Activated gamma-delta T cell treated with Interleukin-2 at 50 U/mL for 16 hours (primary cell): Measurements from ENCODE around the gene HHIPL2.

Experiments
- DNase-seq: peaks from one replicate; pipeline ENCODE4 v3.0.0-alpha.2; 2020

Gene HHIPL2

DNA sequence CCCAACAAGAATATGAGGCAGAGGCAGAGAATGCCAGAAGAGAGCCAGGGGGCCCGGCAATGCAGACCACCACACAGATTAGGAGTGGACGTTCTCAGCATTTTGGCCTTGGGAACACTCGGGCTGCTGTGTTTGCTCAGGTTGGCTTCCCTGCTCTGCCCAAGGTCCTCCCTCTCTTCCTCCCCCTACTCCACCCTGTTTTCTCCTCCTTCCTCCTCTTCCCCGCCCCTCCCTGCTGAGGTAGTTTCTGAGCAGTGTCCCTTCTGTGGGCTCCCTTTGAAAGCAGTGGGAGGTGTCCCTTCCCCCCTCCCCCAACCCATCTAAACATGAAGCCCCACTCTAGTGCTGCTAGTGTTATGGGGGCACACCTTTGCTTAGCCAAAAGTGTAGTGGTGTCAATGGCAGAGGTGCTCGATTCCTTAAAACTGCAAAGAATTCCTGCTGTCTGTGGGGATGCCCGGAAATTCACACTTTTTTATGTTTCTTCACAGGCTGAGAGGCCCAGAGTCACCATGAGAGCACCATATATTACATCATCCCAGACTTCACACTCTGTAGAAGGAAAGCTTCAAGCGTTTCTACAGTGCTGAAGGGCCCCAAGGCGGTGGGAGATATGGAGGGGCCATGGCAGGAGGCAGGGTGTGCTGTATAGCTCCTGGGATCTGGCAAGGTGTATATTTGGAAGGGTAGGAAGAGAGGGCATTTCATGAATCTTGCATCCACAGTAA, at the start of gene HHIPL2:
HHIPL2 (minus strand) TSS at position 161 of the 728 bp plus-strand sequence; CDS start at position 101, 60 bp downstream.
- no peak for DNase-seq

DNA sequence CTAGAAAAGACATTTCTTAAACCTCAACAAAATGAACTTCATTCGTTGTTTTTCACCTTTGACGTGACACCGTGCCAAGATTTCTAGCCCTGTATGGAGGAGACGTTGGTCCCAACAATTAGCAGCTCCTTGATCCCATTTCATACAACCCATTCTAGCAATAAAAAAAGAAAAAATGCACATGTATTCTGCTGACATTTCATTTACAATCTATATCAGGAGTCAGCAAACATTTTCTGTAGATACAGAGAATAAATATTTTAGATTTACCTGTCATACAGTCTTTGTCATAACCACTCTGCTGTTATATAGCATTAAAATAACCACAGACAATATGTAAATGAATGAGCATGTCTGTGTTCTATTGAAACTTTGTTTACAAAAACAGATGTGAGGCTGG, 48.8 kb upstream of the HHIPL2 start:
- DNase-seq = no peak

DNA sequence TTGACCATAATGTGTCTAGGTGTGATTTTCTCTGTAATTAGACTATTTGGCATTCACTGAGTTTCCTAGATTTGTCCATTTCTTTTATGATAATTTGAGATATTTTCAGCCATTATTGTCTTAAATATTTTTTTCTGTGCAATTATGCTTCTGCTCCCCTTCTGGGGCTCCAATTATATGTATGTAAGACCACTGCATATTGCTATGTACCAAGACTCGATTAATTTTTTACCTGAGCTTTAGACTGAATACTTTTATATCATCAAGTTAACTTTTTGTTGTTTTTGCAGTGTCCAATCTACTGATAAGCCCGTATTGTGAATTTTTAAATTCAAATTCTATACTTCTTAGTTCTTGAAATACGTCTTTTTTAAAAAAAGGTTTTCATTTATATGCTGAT, 46.9 kb upstream of the HHIPL2 start:
- no peak for DNase-seq

DNA sequence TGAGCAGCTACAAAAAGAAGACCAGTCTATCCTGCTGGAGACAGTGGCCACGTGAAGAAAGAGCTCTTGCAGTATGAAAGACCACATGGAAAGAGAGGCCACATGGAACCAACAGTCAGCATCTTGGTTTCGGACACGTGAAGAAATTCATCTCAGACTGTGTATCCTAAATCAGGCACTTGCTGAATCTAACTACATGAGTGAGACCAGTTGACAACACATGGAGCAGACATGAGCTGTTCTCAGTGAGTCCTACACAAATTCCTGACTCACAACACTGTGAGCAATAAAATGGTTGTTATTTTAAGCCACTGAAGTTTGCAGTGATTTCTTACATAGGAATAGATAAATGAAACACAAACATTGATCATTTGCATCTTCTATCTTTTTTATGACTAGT, 44.3 kb upstream of the HHIPL2 start:
- DNase-seq = no peak

DNA sequence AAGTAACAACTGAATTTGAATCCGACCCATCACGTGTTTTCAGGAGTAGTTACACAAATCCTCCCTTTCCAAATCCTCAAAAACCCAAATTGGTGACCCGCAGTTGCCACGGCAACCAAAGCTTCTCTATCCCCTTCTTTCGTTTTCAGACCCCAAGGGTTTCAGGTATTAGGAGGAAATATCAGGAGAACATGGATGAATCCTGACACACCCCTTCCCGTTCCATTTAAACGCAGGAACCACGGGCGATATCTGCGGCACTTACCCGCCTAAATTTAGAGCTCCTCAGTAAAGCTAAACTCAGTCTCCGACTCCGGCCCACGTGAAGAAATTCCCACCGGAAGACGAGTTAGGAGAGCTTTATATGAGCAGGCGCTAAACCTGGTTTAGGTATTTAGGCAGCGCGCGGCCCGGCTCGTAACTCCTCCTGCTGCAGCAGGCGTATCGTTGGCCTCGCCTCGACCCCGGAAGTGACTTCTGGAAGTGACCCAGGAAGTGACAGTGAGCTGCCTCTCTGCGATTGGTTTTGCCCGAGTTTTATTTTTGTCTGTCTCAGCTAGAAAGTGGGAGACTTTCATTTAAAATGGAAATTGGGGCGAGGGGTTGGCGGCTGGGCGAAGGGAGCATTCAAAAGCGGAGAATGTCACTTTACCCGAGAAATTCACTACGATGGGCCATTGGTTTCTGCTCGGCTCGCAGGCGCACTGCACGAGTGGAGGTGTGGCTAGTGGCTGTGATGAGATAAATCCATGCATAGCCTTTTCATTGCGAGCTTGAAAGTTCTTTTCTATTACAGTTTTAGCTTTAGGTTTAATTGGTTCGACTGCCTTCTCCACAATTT, 41.8 kb upstream of the HHIPL2 start, which contains the start of gene TAF1A:
TAF1A (minus strand) TSS at position 472 of the 841 bp plus-strand sequence.
- DNase-seq = peak; percentile 82

DNA sequence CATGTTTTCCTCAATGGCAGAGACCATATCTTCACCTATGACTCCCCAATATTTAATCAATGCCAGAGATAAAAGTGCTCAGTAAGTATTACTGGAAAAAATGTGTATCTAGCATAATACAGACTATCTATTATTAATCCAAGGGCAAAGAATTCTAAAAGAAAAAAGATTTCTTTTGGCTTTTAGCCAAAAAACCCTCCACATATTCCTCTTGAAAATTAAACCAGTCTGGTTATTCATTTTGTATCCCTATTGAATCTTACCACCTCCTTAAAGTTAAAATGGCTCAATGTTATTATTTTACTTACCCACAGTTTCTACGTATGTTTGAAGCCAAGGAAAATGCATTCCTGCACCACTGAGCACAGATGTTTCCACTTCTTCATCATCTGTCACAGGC, 40.2 kb upstream of the HHIPL2 start:
- DNase-seq = no peak

DNA sequence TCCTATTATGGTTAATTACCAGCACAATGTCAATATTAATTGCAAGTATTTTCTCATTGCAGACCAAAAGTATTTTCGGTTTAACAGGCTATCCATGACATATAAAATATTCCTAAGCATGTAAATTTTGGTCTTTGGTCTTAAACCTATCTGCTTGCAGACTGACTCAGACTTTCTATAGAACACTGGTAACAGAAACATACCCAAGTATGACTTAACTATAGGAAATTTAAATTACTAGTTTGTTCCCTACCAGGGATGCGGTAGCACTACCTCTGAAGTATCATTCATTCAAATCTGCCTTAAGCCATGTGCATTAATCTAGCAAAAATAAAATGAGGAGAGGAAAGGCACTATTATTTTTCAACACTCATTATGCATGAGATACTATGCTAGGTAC, 38.9 kb upstream of the HHIPL2 start:
- no peak for DNase-seq

DNA sequence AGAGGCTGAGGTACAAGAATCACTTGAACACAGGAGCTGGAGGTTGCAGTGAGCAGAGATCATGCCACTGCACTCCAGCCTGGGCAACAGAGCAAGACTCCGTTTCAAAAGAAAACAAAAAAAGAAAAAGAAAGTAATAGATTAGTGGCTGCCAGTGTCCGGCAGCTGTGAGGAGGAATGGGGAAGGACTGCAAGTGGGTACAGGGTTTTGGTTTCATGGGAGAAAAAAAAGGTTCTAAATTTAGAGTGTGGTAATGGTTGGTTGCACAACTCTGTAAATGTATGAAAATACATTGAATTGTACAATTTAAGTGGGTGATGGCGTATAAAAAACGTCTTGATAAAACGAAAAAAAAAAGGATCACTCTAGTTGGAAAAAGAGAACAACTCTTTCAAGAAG, 35.2 kb upstream of the HHIPL2 start:
- no peak for DNase-seq

DNA sequence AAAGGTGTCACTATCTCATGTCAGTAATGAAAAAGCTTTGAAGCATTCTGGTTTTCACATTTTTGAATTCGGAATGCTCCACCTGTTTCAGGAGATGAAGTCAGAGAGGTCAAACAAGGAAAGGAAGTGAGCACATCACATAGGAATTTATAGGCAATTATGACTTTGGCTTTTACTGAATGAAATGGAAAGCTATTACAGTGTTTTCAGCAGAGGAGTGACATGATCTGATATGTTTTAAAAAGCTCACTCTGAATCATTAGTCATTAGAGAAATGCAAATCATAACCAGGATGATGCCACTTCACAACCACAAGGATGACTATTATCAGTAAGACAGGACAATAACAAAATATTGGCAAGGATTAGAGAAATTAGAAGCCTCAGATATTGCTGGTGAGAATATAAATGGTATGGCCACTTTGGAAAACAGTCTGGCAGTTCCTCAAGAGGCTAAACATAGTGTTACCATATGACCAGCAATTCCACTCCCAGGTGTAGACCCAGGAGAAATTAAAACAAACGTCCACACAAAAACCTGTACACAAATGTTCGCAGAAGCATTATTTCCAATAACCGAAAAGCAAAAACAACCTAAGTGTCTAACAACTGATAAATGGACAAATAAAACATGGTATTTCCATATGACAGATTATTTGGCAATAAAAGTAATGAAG, 34.3 kb upstream of the HHIPL2 start:
- no peak for DNase-seq

DNA sequence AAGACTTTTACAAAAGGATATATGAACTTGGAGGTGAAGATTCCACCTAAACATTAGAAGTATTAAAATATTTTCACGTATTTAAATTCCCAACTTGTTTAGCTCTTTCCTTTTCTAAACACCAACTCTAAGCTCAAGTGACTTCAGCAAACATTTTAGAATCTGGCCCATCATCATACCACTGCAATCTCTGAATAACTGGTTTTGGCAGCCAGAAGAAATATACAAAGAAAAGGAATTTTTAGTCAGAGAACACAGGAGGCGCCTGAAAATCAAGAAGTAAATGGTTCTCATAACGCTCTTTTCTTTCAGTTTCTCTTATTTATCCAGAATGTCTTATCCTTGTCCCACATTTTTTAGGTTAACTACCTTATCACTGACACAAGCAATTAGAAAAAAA, 31.4 kb upstream of the HHIPL2 start:
- no peak for DNase-seq

DNA sequence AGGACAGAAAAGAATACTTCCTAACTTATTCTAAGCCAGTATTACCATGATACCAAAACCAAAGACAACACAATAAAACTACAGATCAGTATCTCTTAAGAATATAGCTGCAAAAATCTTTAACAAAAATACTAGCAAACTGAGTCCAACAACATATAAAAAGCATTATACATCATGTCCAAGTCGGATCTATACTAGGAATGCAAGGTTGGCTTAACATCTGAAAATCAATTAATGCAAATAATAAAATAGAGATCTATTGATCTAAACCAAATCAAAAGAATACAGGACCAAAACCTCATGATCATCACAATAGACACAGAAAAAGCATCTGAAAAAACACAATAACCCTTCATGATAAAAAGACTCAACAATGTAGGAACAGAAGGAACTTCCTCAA, 22.9 kb upstream of the HHIPL2 start:
- no peak for DNase-seq

DNA sequence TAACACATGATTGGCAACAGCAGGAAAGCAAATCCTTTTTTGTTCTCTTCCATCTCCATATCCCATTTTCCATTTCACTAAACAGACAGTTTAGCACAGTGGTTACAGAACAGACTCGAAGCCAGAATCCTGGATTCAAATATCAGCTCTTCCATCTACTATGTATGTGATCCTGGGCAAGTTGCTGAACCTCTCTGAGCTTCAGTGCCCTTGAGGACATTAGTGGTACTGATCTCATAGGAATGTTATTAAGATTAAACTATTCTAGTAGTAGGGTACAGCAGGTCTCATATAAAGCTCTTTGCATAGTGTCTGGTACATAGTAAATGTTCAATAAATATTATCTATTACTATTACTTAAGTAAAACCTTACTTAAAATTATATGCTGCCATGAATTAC, 13.8 kb upstream of the HHIPL2 start:
- no peak for DNase-seq

DNA sequence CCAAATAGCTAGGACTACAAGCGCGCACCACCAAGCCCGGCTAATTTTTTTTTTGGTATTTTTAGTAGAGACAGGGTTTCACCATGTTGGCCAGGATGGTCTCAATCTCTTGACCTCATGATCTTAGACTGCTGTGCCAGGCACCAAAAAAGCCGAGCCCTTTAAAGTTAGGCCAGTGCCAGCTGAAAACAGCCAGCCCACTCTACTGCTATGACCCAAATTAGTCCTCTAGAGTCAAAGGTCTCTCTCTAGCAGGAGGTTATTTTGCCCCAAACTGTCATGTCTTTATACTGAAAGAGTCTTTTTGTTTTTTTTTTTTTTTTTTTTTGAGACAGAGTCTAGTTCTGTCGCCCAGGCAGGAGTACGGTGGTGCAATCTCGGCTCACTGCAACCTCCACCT, 9.7 kb upstream of the HHIPL2 start:
- no peak for DNase-seq

DNA sequence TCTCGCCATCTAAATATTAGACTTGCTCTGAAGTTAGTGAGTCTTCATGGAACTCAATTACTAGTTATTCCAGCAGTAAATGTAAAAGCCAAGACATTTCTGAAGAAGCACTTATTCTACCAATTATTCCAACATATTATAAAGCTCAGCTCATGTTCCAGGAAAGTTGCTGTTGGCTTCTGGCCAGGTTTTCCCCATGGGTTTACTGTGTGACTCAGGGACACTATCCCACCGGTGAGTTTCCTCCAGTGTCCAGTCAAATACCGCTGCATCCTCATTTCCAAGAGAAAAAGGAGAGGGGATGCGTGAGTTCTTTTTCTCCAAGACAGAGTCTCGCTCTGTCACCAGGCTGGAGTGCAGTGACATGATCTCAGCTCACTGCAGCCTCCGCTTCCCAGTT, 9.2 kb upstream of the HHIPL2 start:
- DNase-seq = no peak

DNA sequence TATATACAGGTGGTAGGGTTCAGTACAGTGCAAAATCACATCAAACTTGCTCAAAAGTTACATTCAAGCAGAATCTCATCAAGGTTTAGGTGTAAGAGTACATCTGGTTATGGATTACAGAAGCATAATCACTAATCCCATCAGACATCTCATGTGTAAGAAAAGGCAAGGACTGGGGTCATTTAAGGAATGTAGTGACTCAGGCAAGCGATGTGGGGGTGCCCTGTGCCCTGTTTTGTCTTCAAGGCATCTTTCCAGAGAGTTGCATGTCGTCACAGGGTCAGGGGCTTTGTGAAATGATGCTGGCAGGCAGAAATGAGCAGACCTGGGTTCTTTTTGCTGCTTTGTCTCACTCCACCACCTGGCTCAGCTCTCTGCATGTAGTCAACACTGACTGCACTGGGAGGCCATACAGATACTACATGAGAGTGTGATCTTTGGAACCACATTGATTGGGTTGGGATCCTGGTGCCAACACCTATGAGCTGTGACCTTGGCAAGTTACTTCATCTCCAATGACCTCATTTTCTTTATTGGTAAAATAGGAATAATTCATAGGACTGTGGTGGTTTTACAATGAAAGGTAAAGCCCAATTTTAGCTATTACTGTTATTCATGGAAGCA, 8.2 kb upstream of the HHIPL2 start:
- no peak for DNase-seq

DNA sequence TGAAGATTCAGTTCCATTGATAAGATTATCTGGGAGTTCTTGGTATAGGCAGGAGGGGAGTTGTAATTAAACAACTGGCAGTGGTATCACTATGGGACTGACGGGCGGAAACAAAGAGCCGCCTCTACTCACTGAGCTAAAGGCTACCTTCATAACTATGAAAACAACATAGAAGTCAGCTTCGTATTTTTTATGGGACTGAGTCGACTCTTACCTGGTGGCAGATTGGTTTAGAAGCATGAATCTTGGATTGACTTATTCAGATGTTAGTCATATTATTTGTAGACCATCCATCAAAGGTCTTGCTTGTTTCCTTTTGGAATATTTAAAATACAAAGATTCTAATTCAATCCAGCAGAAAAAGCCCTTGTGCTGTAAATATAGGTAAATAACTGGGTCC, 6.3 kb upstream of the HHIPL2 start:
- no peak for DNase-seq

DNA sequence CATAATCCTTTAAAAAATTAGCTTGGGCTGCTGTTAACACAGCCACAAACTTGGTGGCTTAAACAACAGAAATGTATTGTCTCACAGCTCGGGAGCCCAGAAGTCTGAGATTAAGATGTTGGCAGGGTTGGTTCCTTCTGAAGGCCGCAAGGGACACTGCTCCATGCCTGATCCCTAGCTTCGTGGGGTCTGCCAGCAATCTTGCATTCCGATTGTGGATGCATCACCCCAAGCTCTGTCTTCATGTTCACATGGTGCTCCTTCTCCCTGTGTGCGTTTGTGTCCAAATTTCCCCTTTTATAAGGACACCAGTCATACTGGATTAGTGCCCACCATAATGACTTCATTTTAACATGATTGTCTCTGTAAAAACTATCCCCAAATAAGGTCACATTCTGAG, 5.0 kb upstream of the HHIPL2 start:
- no peak for DNase-seq

DNA sequence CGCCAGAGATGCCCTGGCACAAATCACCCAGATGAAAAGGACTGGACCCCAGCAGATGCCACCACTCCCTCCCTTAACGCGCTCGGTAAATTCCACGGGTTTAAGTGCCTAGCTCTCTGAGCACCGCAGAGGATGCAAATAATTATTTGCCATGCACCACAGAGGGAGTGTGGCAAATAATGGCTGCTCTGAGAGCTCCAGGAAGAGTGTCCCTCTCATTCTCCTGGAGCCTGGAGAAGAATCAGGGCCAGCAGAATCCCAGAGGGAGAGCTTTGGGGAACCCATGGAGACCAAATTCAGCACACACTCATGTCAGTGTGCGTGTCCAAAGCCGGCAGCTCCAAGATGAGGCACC, 667 bp downstream of the HHIPL2 start:
- no peak for DNase-seq

DNA sequence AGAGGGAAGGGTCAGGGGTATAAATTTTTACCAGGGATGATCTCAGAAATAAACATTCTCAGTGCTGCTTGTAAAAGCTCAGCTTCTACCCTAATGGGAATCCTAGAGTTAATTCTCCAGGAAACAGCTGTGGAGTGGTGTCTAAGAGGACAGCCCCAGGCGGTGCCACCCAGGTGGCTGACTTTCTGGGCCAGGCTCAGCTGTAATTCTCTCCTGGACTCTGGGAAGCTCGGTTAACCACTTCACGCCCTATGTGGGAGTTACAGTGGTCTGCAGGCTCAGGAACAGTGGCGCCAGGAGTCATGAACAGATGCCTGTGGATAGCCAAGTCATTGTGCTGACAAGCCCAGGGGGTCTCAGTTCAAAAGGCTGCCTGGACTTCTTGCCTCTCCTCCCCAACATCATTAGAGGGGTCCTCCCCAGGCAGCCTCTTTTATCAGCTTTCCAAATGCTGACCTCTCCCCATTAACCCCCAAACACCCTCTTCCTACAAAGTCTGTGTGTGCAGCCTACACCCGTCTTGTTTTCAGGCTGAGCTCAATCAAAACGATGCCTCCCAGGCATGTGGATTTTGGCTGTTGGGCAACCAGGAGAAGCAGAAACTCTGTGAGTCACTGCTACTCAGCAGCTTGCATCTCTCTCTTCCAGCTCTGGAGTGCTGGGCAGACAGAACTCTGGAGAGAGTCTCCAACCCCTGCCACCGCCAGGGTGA, 1.2 kb downstream of the HHIPL2 start:
- DNase-seq = no peak

DNA sequence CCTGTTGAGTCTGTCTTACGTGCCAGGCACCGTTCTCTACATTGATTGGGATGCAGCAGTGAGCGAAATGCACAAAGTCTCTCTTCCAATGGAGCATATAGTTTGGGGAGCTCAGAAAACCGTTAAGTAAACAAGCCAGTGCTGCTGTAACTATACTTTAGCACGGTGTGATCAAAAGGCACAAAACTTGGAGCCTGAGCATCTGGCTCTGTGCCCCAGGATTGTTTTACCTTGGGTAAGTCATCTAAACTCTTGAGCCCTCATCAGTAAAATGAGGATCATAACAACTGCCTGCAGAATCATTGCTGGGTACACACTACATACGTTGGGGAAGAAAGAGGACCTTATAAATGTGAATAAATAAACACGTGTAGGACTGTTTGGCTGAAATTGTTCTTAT, 1.8 kb downstream of the HHIPL2 start:
- DNase-seq = no peak

DNA sequence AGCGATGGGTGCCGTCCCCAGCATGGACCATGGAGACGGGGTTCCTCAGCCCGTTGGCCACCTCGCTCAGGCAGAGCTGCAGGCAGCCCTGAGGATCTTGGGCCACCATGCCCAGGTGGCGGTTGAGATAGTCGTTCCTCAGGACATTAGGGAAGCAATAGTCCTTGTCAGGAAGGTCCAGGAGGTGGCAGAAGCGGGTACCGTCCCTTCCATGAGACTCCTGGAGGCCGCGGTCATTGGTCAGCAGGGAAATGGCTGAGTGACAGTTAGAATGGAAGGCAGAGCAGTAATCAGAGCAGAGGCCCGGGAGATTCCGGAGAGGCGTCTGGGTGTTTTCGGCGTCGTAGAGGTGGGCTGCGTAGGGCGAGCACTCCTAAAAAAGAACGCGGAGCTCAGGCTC, 4.1 kb downstream of the HHIPL2 start:
- DNase-seq = no peak

DNA sequence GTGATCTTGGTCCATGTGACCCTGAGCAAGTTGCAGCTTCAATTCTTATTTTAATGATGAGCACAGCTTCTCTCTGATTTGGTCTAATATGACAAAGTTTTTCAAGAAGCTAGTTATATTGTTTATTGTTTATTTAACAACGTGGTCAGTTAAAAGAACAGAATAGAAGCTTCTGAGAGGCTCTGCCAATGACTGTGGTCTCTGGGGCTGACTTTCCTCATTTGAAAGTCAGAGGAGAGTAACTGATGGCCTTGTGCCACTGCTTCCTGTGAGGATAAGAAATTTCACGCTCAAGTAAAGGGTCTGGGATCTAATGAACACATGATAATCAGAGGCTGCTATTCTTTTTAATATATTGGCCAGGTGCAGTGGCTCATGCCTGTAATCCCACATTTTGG, 7.3 kb downstream of the HHIPL2 start:
- DNase-seq = no peak
